NCI-H1105 (cell line): ENCODE measurements around the gene UNC45A.
A peak's percentile ranks its signal among the peaks of the same experiment; 100 is the strongest.
"Not testable (repeated sequence)": the region's sequence is repeated elsewhere in the genome, so short reads cannot be mapped to it uniquely, and the experiment has no call there.

ENCODE experiments used
- DNase-seq: peaks from one replicate; lab custom pipeline; 2025; lab: John Stamatoyannopoulos, UW

UNC45A gene, protein sequence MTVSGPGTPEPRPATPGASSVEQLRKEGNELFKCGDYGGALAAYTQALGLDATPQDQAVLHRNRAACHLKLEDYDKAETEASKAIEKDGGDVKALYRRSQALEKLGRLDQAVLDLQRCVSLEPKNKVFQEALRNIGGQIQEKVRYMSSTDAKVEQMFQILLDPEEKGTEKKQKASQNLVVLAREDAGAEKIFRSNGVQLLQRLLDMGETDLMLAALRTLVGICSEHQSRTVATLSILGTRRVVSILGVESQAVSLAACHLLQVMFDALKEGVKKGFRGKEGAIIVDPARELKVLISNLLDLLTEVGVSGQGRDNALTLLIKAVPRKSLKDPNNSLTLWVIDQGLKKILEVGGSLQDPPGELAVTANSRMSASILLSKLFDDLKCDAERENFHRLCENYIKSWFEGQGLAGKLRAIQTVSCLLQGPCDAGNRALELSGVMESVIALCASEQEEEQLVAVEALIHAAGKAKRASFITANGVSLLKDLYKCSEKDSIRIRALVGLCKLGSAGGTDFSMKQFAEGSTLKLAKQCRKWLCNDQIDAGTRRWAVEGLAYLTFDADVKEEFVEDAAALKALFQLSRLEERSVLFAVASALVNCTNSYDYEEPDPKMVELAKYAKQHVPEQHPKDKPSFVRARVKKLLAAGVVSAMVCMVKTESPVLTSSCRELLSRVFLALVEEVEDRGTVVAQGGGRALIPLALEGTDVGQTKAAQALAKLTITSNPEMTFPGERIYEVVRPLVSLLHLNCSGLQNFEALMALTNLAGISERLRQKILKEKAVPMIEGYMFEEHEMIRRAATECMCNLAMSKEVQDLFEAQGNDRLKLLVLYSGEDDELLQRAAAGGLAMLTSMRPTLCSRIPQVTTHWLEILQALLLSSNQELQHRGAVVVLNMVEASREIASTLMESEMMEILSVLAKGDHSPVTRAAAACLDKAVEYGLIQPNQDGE

GRCh38 chr15:90934949-90935751 lies at the start of gene UNC45A:
Gene UNC45A (plus strand): TSS chr15:90935285. CDS start chr15:90935325, 40 bp downstream.
- peak; percentile 76 for DNase-seq

DNA sequence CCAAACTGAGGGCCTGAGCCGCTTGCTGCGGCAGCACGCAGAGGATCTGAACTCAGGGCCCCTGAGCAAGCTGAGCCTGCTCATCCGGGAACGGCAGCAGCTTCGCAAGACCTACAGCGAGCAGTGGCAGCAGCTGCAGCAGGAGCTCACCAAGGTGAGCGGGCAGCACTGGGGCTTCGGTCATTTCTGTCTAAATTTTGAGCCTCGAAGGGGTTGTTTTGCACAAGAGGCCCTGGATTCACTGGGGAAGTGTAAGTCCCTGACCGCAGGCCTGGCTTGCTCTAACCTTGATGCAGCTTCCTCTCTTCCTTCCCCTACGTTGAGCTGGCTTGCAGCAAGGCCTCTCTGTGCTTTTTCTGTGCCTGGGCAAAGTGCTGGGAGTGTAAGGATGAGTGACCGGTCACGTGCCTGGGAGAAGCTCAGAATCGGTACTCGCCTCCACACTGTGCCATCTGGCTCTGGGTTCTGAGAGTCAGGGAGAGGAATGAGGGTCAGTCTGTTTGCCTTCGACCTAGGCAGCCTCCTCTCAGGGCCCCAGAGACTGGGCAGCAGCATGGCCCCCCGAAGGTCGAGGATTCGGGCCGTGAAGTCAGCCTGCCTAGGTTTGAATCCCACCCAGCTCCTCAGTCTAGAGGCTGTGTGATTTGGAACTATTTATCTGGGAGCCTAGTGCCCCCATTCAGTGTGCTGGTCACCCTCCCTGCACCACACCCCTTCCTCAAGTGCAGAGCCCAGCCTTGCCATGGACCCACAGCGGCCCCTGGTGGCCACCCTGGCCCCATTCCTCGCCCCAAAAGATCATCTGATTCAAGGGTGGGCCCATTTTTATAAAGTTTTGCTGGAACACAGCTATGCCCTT lies 49.4 kb upstream of the UNC45A start:
- peak; percentile 25 for DNase-seq

DNA sequence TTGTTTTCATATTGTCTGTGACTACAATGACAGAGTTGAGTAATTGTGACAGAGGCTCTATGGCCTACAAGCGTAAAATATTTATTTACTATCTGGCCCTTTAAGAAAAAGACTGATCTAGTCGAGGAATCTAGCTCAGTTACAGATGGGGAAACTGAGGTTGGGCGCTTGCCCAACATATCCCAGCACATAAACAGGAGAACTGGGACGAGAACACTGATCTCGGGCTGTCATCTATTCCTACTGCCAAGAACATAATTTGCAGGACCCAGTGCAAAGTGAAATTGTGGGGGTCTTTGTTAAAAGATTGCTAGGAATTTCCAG lies 48.8 kb upstream of the UNC45A start:
- DNase-seq, result no peak

DNA sequence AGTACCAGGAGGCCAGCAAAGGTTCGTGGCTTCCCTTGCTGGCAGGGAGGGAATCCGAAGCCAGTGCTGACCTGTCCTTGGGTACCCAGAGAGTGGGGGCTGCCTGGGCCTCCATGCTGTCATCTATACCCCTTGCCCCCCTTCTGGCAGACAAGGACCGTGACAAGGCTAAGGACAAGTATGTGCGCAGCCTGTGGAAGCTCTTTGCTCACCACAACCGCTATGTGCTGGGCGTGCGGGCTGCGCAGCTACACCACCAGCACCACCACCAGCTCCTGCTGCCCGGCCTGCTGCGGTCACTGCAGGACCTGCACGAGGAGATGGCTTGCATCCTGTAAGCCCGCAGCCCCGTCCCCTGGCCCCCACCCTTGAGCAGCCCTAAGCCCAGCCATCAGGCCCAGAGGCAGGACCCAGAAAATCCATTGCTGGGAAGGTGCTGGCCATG lies 48.0 kb upstream of the UNC45A start:
- DNase-seq, result no peak

DNA sequence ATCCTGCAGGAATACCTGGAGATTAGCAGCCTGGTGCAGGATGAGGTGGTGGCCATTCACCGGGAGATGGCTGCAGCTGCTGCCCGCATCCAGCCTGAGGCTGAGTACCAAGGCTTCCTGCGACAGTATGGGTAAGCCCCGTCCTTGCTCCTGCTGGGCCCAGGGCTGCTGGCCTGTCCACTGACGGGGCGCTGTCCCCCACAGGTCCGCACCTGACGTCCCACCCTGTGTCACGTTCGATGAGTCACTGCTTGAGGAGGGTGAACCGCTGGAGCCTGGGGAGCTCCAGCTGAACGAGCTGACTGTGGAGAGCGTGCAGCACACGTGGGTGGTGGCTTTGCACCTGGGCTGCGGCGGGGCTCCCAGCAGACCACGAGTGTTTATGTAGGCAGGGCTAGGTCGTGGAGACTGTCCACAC lies 45.8 kb upstream of the UNC45A start:
- DNase-seq, result no peak

DNA sequence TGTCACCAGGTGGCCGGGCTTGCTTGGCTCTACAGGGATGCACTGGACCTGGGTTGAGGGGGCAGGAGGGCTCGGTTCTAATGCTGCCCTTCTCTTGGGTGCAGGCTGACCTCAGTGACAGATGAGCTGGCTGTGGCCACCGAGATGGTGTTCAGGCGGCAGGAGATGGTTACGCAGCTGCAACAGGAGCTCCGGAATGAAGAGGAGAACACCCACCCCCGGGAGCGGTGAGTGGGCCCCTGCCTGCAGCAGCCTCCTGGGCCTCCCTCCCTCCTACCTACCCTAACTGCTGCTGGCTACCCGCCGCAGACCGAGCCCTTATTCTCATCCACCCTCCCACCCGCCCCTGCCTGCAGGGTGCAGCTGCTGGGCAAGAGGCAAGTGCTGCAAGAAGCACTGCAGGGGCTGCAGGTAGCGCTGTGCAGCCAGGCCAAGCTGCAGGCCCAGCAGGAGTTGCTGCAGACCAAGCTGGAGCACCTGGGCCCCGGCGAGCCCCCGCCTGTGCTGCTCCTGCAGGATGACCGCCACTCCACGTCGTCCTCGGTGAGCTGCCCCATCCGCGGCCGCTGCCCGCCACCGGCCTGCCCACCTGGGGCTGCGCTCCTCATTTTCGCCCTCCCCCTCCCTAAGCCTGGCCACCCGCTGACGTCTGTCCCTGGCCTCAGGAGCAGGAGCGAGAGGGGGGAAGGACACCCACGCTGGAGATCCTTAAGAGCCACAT lies 45.2 kb upstream of the UNC45A start:
- no peak for DNase-seq

DNA sequence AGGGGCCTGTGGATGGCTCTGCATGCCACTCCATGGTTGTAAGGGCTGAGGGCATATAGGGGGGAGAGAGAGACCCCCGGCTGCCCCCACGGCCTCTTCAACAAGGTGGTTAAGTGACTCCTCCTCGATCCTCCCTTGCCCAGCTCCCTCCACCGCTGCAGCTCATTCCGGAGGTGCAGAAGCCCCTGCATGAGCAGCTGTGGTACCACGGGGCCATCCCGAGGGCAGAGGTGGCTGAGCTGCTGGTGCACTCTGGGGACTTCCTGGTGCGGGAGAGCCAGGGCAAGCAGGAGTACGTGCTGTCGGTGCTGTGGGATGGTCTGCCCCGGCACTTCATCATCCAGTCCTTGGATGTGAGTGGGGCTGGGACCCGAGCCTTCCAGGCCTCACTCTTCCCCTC lies 44.2 kb upstream of the UNC45A start:
- DNase-seq, result no peak

DNA sequence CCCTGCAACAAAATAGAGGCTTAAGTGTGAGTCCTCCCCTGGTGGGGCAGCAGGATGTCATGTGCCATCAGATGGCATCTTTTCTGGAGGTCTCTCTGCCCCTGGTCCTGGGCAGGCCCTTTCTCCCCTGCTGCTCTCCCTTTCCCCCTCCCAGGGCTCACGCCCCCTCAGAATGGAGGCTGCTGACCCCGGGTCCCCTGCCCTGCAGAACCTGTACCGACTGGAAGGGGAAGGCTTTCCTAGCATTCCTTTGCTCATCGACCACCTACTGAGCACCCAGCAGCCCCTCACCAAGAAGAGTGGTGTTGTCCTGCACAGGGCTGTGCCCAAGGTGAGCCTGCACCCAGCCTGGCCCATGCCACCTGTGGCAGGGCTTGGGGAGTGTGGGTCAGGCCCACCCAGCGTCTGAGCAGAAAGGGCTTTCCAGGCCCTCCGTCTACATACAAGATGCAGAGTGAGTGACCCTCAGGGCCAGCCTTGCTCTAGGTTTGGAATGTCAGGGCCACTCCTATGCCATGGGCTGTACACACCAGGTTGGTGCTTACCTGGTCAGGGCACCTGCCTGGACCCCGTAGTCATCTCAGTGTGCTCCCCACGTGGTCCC lies 43.6 kb upstream of the UNC45A start:
- DNase-seq, result no peak

GRCh38 chr15:90892023-90892422 lies 43.1 kb upstream of the UNC45A start:
- no peak for DNase-seq

- DNase-seq, result no peak
These were observed 42.4 kb upstream of the UNC45A start for GRCh38 chr15:90892498-90893174.

- no peak for DNase-seq
These were observed 41.7 kb upstream of the UNC45A start for GRCh38 chr15:90893175-90894090.

- no peak for DNase-seq
These were observed 39.4 kb upstream of the UNC45A start for GRCh38 chr15:90895571-90896117.

GRCh38 chr15:90897131-90897655 lies 37.9 kb upstream of the UNC45A start:
- DNase-seq, result not testable (repeated sequence)

DNA sequence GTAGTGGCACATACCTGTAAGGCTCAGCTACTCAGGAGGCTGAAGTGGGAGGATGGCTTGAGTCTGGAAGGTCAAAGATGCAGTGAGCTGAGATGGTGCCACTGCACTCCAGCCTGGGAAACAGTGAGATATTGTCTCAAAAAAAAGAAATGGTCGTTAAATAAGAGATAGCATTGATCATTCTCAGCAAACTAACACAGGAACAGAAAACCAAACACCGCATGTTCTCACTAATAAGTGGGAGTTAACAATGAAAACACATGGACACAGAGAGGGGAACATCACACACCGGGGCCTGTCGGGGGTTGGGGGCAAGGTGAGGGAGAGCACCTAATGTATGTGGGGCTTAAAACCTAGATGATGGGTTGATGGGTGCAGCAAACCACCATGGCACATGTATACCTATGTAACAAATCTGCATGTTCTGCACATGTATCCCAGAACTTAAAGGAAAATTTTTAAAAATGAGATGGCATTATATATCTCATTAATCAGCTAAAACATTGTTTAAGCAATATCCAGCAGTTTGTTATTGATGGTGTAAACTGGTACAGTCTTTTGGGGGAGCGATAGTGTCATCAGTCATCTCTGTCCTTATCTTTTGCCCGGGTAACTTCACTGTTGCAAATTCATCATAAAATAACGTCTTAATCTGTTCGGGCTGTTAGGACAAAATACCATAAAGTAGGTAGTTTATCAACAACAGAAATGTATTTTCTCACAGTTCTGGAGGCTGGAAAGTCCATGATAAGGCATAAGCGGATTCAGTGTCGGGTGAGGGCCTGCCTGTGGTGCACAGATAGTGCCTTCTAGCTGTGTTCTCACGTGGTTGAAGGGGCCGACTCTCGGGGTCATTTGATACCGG lies 33.7 kb upstream of the UNC45A start:
- no peak for DNase-seq

GRCh38 chr15:90902040-90902839 lies 32.8 kb upstream of the UNC45A start:
- DNase-seq, result peak; percentile 45
